OCI-LY3 (cell line): Measurements from ENCODE around the gene TNNI3K.

ENCODE experiments used
- H2AFZ ChIP-seq: fragments of 200-600, 300-600 bp; shearing (Covaris generic); 2 replicates; pipeline ENCODE4 v1.6.0; 2014; ENCODE audit warnings: antibody characterized with exemption, low read depth, low read length
- H3K27ac ChIP-seq: fragments of 200-600, 300-600 bp; sonication (generic); 2 replicates; pipeline ENCODE4 v1.5.1; 2014; ENCODE audit warnings: mild to moderate bottlenecking, low read length, moderate library complexity, mixed read lengths
- H3K27me3 ChIP-seq: fragments of 200-600, 300-600 bp; sonication (generic); 2 replicates; pipeline ENCODE4 v1.6.1; 2014; ENCODE audit warnings: low read depth, low read length, mixed read lengths
- H3K36me3 ChIP-seq: fragments of 200-600, 300-600 bp; sonication (generic); replicated peaks from 2 replicates; pipeline ENCODE3; 2014; ENCODE audit warnings: low read depth, low read length, mixed read lengths
- H3K4me1 ChIP-seq: fragments of 300-600, 200-600 bp; sonication (generic); 2 replicates; pipeline ENCODE4 v1.6.1; 2014; ENCODE audit warnings: low read length, mixed read lengths
- H3K4me2 ChIP-seq: fragments of 200-600, 300-600 bp; sonication (generic); 2 replicates; pipeline ENCODE4 v1.6.1; 2014; ENCODE audit warnings: low read length, mixed read lengths
- H3K4me3 ChIP-seq: fragments of 300-600, 200-600 bp; sonication (generic); 2 replicates; pipeline ENCODE4 v1.5.1; 2014; ENCODE audit warnings: antibody characterized with exemption, mild to moderate bottlenecking, low read length, moderate library complexity
- H3K79me2 ChIP-seq: fragments of 300-600, 200-600 bp; shearing (Covaris generic); 2 replicates; pipeline ENCODE4 v1.6.1; 2014; ENCODE audit warnings: mild to moderate bottlenecking, low read length, mixed read lengths
- H3K9ac ChIP-seq: fragments of 300-600, 200-600 bp; shearing (Covaris generic); 2 replicates; pipeline ENCODE4 v1.6.0; 2014; ENCODE audit warnings: mild to moderate bottlenecking, low read length, moderate library complexity
- H3K9me3 ChIP-seq: fragments of 200-600, 300-600 bp; shearing (Covaris generic); 2 replicates; pipeline ENCODE4 v1.6.1; 2014; ENCODE audit warnings: low read length, mixed read lengths; ENCODE audit not compliant: insufficient read depth
- H4K20me1 ChIP-seq: fragments of 200-600, 300-600 bp; sonication (generic); 2 replicates; pipeline ENCODE4 v1.6.1; 2016; ENCODE audit warnings: low read length, mixed read lengths; ENCODE audit not compliant: insufficient read depth
- CTCF ChIP-seq: fragments of 200-600, 300-600 bp; sonication (generic); IDR thresholded peaks from 2 replicates; pipeline ENCODE4 v1.5.1; 2014; ENCODE audit warnings: antibody characterized with exemption, low read length, low read depth
- EZH2phosphoT487 ChIP-seq: fragments of 200-600 bp; shearing (Covaris generic); IDR thresholded peaks from 2 replicates; pipeline ENCODE4 v1.6.1; 2018; ENCODE audit warnings: antibody characterized with exemption, mixed run types, low read depth

TNNI3K gene

GRCh38 chr1:74470936-74471335, 235.7 kb downstream of the TNNI3K start:
- Histone ChIP-seq H3K27ac (no peak overlapping the region), H2AFZ (no peak overlapping the region), H3K36me3 (no peaks in the 10 kb centered on the region)

GRCh38 chr1:74471470-74471869, 236.3 kb downstream of the TNNI3K start:
- no peak overlapping the region for H3K4me3 ChIP-seq
- no peak overlapping the region for H3K4me2 ChIP-seq
- H3K9ac ChIP-seq = no peak overlapping the region
- H3K79me2 ChIP-seq = no peaks in the 10 kb centered on the region
- H4K20me1 ChIP-seq = no peaks in the 10 kb centered on the region
- H3K9me3 ChIP-seq = no peaks in the 10 kb centered on the region
- H3K36me3 ChIP-seq = no peaks in the 10 kb centered on the region
- H3K27me3 ChIP-seq = peaks cover 41% of the 10 kb centered on the region
- no peak overlapping the region for H2AFZ ChIP-seq
- peaks cover 10% of the 10 kb centered on the region for H3K4me1 ChIP-seq
- no peak for TF ChIP-seq CTCF
- no peak for TF ChIP-seq EZH2phosphoT487
- no peak overlapping the region for H3K27ac ChIP-seq

More at GRCh38 chr1:74470936-74471335, 235.7 kb downstream of the TNNI3K start:
- H3K4me1 ChIP-seq = peaks cover 5% of the 10 kb centered on the region
- H3K9ac ChIP-seq = no peak overlapping the region
- no peak overlapping the region for H3K4me2 ChIP-seq
- no peaks in the 10 kb centered on the region for H3K79me2 ChIP-seq
- H3K4me3 ChIP-seq = no peak overlapping the region
- no peaks in the 10 kb centered on the region for H3K9me3 ChIP-seq
- peaks cover 41% of the 10 kb centered on the region for H3K27me3 ChIP-seq
- H4K20me1 ChIP-seq = no peaks in the 10 kb centered on the region
- TF ChIP-seq EZH2phosphoT487 = no peak
- TF ChIP-seq CTCF = no peak

- Histone ChIP-seq H3K4me3 (no peak overlapping the region), H3K27me3 (peaks cover 24% of the 10 kb centered on the region), H4K20me1 (no peaks in the 10 kb centered on the region), H2AFZ (no peak overlapping the region), H3K36me3 (no peaks in the 10 kb centered on the region), H3K27ac (no peak overlapping the region), H3K79me2 (no peaks in the 10 kb centered on the region), H3K4me1 (peaks cover 10% of the 10 kb centered on the region), H3K9me3 (no peaks in the 10 kb centered on the region), H3K9ac (no peak overlapping the region), H3K4me2 (no peak overlapping the region)
- TF ChIP-seq CTCF = no peak
- TF ChIP-seq EZH2phosphoT487 = no peak
Measured at GRCh38 chr1:74474585-74474984, 239.4 kb downstream of the TNNI3K start.

- H3K9ac ChIP-seq = no peak overlapping the region
- H3K27ac ChIP-seq = no peak overlapping the region
- H3K79me2 ChIP-seq = no peaks in the 10 kb centered on the region
- peaks cover 10% of the 10 kb centered on the region for H3K4me1 ChIP-seq
- no peak overlapping the region for H3K4me3 ChIP-seq
- H3K36me3 ChIP-seq = no peaks in the 10 kb centered on the region
- H4K20me1 ChIP-seq = no peaks in the 10 kb centered on the region
- no peak for TF ChIP-seq CTCF
- no peak for TF ChIP-seq EZH2phosphoT487
- H3K9me3 ChIP-seq = no peaks in the 10 kb centered on the region
- no peaks in the 10 kb centered on the region for H3K27me3 ChIP-seq
- H2AFZ ChIP-seq = no peak overlapping the region
- no peak overlapping the region for H3K4me2 ChIP-seq
Measured at GRCh38 chr1:74478979-74479378, 243.8 kb downstream of the TNNI3K start.
